Fibroblast of mammary gland (primary cell): ENCODE results near the gene ARHGEF17.

Experiments used
- DNase-seq: peaks from one replicate; pipeline ENCODE4 v3.0.0-alpha.2; 2010; ENCODE audit warnings: low read depth
- H3K4me3 ChIP-seq: 2 replicates; pipeline ENCODE4 v1.5.1; 2011; ENCODE audit warnings: low read depth, mild to moderate bottlenecking, low read length, moderate library complexity; ENCODE audit not compliant: control insufficient read depth
- TF ChIP-seq, protein P1 (sequence below): conservative IDR thresholded peaks from 2 replicates; pipeline ENCODE4 v1.5.1; 2011; ENCODE audit warnings: low read depth, low read length, inconsistent platforms; ENCODE audit not compliant: control insufficient read depth, insufficient read depth

Gene ARHGEF17

DNA sequence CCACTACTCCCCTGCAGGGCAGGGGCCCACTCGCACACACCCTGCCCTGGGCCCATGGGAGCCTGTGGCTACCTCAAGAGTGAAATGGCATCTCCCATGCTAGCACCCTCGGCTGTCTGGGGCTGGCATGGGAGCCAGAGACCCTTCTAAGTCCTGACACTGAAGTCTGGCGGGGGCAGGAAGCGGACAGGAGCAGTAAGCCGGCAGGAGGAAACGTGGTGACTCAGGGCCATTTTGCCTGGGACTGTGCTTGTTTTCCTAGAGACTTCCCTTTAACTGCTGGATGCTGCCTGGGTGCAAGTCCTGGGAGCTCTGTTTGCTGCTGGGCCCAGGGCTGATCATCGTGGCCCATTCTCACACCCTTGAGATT, 84.9 kb downstream of the ARHGEF17 start:
- TF ChIP-seq, protein P1, sequence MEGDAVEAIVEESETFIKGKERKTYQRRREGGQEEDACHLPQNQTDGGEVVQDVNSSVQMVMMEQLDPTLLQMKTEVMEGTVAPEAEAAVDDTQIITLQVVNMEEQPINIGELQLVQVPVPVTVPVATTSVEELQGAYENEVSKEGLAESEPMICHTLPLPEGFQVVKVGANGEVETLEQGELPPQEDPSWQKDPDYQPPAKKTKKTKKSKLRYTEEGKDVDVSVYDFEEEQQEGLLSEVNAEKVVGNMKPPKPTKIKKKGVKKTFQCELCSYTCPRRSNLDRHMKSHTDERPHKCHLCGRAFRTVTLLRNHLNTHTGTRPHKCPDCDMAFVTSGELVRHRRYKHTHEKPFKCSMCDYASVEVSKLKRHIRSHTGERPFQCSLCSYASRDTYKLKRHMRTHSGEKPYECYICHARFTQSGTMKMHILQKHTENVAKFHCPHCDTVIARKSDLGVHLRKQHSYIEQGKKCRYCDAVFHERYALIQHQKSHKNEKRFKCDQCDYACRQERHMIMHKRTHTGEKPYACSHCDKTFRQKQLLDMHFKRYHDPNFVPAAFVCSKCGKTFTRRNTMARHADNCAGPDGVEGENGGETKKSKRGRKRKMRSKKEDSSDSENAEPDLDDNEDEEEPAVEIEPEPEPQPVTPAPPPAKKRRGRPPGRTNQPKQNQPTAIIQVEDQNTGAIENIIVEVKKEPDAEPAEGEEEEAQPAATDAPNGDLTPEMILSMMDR: no peak
- H3K4me3 ChIP-seq: no peak overlapping the region
- DNase-seq: no peak

DNA sequence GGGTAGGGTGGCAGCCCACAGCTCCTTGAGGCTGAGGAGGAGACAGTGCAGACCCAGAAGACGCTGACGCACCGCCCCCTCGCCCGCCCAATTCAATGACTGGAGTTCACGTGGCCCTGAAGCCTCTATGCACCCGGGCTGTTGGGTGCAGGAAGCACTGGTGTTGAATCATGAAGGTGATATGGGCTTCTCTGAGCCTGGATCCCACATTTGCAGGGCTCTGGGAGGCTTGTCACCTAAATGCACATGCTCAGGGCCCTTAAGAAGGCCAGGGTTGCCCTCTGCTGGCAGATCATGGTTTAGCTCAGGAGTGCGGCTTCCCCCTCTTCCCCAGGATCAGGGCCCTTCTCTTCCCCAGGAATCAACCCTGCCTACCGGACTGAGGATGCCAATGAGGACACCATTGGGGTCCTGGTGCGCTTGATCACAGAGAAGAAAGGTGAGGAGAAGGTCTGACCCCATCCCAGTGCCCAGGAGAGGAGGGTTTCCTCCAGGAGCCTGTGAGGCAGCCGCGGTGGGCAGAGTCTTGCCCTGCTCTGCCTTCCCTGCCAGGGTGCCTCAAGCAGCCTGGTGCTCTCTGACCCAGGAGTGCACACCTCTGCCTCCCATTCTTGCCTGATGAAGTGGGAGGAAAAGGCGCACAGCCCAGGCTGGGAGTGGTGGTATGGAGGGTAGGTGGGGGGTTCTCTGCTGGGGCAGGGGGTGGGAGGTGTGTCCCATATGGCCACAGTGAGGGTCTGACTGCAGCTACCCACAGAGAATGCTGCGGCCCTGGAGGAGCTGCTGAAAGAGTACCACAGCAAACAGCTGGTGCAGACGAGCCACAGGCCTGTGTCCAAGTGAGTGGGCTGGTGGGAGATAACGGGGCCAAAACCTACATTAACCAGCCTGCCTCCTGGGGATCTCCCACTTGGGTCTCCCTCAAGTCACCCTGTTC, 85.7 kb downstream of the ARHGEF17 start:
- TF ChIP-seq, protein P1: peak; percentile 82
- H3K4me3 ChIP-seq: no peak overlapping the region
- DNase-seq: peak; percentile 80

DNA sequence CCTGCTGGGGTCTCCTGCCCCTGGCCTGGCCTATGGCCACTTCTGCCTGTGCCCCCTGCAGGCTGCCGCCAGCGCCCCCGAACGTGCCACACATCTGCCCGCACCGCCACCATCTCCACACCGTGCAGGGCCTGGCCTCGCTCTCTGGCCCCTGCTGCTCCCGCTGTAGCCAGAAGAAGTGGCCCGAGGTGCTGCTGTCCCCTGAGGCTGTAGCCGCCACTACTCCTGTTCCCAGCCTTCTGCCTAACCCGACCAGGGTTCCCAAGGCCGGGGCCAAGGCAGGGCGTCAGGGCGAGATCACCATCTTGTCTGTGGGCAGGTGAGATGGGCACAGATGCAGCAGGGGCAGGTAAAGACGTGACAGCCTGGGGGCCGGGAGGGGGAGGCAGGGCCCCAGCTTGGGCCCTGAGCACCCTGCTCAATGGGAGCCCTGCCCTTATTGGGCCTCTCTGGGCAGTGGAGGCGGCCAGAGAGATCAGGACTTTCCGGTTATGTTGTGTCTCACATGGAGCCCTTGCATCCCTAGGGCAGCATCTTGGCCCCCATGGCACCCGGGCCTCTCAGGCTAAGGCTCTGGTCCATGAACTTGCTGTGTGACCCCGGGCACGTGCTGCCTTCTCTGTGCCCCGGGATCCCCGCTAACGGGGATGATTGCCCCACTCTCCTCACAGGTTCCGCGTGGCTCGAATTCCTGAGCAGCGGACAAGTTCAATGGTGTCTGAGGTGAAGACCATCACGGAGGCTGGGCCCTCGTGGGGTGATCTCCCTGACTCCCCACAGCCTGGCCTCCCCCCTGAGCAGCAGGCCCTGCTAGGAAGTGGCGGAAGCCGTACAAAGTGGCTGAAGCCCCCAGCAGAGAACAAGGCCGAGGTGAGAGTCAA, 86.6 kb downstream of the ARHGEF17 start:
- TF ChIP-seq, protein P1: no peak
- H3K4me3 ChIP-seq: no peak overlapping the region
- DNase-seq: no peak

DNA sequence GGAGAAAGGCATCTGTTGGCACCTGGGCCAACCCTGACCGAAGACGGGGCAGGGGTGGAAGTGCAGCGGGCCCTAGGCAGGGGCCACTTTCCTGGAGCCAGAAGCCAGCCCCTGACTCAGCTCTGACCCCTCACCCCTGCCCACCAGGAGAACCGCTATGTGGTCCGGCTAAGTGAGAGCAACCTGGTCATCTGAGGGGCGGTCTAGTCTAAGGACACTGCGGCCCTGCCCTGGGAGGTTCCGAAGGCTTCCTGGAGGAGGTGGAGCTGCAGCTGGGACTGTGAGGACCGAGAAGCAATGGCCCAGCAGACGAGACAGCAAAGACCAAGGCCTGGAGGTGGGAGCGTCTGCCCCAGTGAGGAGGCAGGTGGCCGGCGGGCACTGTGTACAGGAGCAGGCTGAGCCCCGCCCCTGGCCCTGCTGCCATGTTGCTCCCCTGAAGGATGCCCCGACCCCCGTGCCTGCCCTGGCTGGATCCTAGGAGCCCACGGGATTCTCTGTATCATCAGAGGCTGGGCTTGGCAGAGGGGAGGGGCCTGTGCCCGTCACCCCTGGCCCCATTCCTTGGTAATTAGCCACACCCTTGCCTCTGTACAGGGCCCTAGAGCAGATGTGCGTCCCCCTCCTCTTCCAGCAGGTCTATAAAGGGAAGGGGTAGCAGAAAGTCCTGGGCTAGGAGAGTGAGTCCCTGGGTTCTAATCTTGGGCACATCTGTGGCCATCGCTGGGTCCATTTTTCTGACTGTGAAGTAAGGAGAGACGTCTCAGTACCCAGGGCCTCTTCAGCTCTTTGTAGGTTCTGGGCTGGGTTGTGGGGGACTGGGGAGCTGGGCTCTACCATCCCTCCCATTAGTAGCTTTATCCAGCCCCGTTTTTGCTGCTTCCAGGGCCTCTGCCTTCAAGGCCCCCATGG, 87.5 kb downstream of the ARHGEF17 start:
- TF ChIP-seq, protein P1: no peak
- H3K4me3 ChIP-seq: no peak overlapping the region
- no peak for DNase-seq

DNA sequence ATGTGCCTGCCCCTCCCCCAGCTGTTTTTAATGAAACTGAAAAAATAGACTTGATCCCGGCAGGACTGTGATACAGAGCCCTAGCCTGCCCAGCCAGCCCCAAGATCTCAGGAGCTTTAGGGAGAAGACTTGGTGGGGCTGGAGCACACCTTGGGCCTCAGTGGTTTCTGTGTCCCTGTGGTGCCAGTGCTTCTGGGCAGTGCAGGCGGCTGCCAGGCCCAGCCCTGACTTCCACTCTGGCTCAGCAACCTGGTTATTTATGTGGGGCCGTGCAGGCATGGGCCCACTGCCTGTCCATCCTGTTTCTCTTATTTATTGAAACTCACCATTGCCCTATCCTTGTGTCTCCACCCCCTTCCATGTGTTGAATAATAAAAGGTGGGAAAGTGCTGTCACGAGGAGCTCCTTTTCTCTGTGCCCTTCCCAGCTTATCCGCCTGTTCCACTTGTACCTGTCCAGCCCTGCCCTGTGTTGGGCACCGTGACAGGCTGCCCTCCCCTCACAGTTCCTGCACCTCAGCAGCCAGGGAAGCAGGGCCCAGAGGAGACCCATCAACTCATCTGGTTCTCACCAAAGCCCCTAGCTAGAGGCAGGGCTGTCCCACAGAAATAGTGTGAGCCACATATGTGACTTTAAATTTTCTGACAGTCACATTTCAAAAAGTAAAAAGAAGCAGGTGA, 88.3 kb downstream of the ARHGEF17 start:
- DNase-seq: no peak
- TF ChIP-seq, protein P1: no peak
- H3K4me3 ChIP-seq: no peak overlapping the region

DNA sequence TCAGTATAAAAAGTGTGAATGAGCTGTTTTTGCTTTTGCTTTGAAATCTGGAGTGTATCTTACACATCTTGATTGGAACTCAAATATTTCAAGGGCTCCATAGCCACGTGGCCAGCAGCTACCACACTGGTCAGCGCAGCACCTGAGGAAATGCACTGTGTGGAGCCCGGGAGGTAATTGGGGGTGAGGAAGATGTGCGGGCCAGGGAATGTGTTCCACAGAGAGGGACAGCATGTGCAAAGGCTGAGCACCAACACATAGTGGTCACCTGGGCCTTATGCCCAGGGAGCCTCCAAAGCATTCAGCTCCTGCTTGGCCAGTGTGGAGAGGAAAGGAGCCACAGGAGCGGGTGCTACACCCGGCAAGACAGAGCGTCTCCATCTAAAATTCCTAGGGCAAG, 88.9 kb downstream of the ARHGEF17 start:
- no peak overlapping the region for H3K4me3 ChIP-seq
- TF ChIP-seq, protein P1: no peak
- DNase-seq: no peak
